Neural progenitor cell (in vitro differentiated cells): ENCODE data around the gene JAKMIP2. TPM values are rescaled to one million over a fixed set of nuclear protein-coding genes. Genes with fewer than 3 reads are reported as not detected.
"Not testable (repeated sequence)": the region's sequence is repeated elsewhere in the genome, so short reads cannot be mapped to it uniquely, and the experiment has no call there.

Source experiments
- DNase-seq: peaks from one replicate; pipeline ENCODE4 v3.0.0-alpha.2; 2016; ENCODE audit warnings: low spot score
- H2AFZ ChIP-seq: fragments of 200-600 bp; sonication (generic); replicated peaks from 2 replicates; pipeline ENCODE4 v1.6.1; 2016; ENCODE audit warnings: antibody characterized with exemption
- H3F3A ChIP-seq: fragments of 200-600 bp; sonication (generic); 2 replicates; pipeline ENCODE4 v1.6.1; 2016; ENCODE audit warnings: antibody characterized with exemption, low read depth
- H3K27ac ChIP-seq: fragments of 200-600 bp; sonication (generic); 2 replicates; pipeline ENCODE4 v1.5.1; 2016; ENCODE audit warnings: mild to moderate bottlenecking
- H3K27me3 ChIP-seq: fragments of 200-600 bp; sonication (generic); 2 replicates; pipeline ENCODE4 v1.6.1; 2016; ENCODE audit warnings: mild to moderate bottlenecking, moderate library complexity
- H3K36me3 ChIP-seq: fragments of 200-600 bp; sonication (generic); 2 replicates; pipeline ENCODE4 v1.5.1; 2016
- H3K4me1 ChIP-seq: fragments of 200-600 bp; sonication (generic); 2 replicates; pipeline ENCODE4 v1.6.1; 2016; ENCODE audit warnings: mixed run types
- H3K4me2 ChIP-seq: fragments of 200-600 bp; sonication (generic); 2 replicates; pipeline ENCODE4 v1.6.1; 2016
- H3K4me3 ChIP-seq: fragments of 200-600 bp; sonication (generic); 2 replicates; pipeline ENCODE4 v1.5.1; 2016
- H3K79me2 ChIP-seq: fragments of 200-600 bp; sonication (generic); 2 replicates; pipeline ENCODE4 v1.6.1; 2016; ENCODE audit warnings: low read depth
- H3K9ac ChIP-seq: fragments of 200-600 bp; sonication (generic); 2 replicates; pipeline ENCODE4 v1.6.1; 2016
- H3K9me3 ChIP-seq: fragments of 200-600 bp; sonication (generic); 2 replicates; pipeline ENCODE4 v1.5.1; 2016; ENCODE audit warnings: low read depth
- H4K20me1 ChIP-seq: fragments of 200-600 bp; sonication (generic); 2 replicates; pipeline ENCODE4 v1.6.1; 2016; ENCODE audit warnings: low read depth
- H3K27ac Mint-ChIP-seq: 3 replicates; pipeline ENCODE4 v1.8.0; 2021; ENCODE audit warnings: mixed read lengths
- H3K27me3 Mint-ChIP-seq: 2 replicates; pipeline ENCODE4 v1.8.0; 2022; ENCODE audit warnings: low read depth, mild to moderate bottlenecking, inconsistent platforms, moderate library complexity, mixed read lengths; ENCODE audit not compliant: insufficient read depth
- H3K36me3 Mint-ChIP-seq: 3 replicates; pipeline ENCODE4 v1.8.0; 2021; ENCODE audit warnings: mixed read lengths
- H3K4me1 Mint-ChIP-seq: 3 replicates; pipeline ENCODE4 v1.8.0; 2021; ENCODE audit warnings: mixed read lengths
- H3K4me3 Mint-ChIP-seq: 3 replicates; pipeline ENCODE4 v1.8.0; 2021; ENCODE audit warnings: mild to moderate bottlenecking, moderate library complexity, mixed read lengths
- H3K9me3 Mint-ChIP-seq: 3 replicates; pipeline ENCODE4 v1.8.0; 2020; ENCODE audit warnings: mixed read lengths
- CTCF ChIP-seq: fragments of 200-600 bp; sonication (generic); IDR thresholded peaks from 2 replicates; pipeline ENCODE4 v1.5.1; 2017; ENCODE audit warnings: antibody characterized with exemption, mild to moderate bottlenecking
- EZH2 ChIP-seq: fragments of 200-600 bp; sonication (generic); IDR thresholded peaks from 2 replicates; pipeline ENCODE4 v1.6.1; 2017; ENCODE audit warnings: antibody characterized with exemption, mild to moderate bottlenecking, moderate library complexity
- EZH2phosphoT487 ChIP-seq: fragments of 200-600 bp; sonication (generic); IDR thresholded peaks from 2 replicates; pipeline ENCODE4 v1.6.1; 2017; ENCODE audit warnings: antibody characterized with exemption
- total RNA-seq: library from RNA; depleted of rRNA; stranded (reverse); fragments of >200 nt; gene quantifications from 2 replicates; pipeline ENCODE4 v1.2.3, GENCODE V29; 2015; ENCODE audit warnings: low replicate concordance

The JAKMIP2 gene
- total RNA-seq, 1 donor from 2014 or later = 8.2 TPM

- H3K4me3 ChIP-seq = no peak overlapping the region
- Mint-ChIP-seq H3K27me3 (peaks cover 2% of the 10 kb centered on the region), H3K9me3 (no peaks in the 10 kb centered on the region), H3K27ac (no peak overlapping the region), H3K36me3 (no peaks in the 10 kb centered on the region), H3K4me1 (no peaks in the 10 kb centered on the region), H3K4me3 (no peak overlapping the region)
- no peak for DNase-seq
- no peaks in the 10 kb centered on the region for H3K27me3 ChIP-seq
- no peak for TF ChIP-seq CTCF
- no peak for TF ChIP-seq EZH2phosphoT487
- no peaks in the 10 kb centered on the region for H3K4me1 ChIP-seq
- H3K4me2 ChIP-seq = no peak overlapping the region
- no peaks in the 10 kb centered on the region for H3K9me3 ChIP-seq
- H2AFZ ChIP-seq = no peak overlapping the region
- H4K20me1 ChIP-seq = no peaks in the 10 kb centered on the region
- H3K27ac ChIP-seq = no peak overlapping the region
- H3K36me3 ChIP-seq = no peaks in the 10 kb centered on the region
- H3K79me2 ChIP-seq = no peaks in the 10 kb centered on the region
- H3F3A ChIP-seq = no peaks in the 10 kb centered on the region
- no peak overlapping the region for H3K9ac ChIP-seq
Measured at GRCh38 chr5:147826361-147826760, 43.8 kb upstream of the JAKMIP2 start.

- no peaks in the 10 kb centered on the region for H3K9me3 Mint-ChIP-seq
- H3K4me3 ChIP-seq = no peak overlapping the region
- no peak overlapping the region for H3K4me3 Mint-ChIP-seq
- TF ChIP-seq EZH2 (no peak), CTCF (peak; percentile 96), EZH2phosphoT487 (no peak)
- H4K20me1 ChIP-seq = no peaks in the 10 kb centered on the region
- H3K27me3 Mint-ChIP-seq = peaks cover 2% of the 10 kb centered on the region
- H3F3A ChIP-seq = no peaks in the 10 kb centered on the region
- no peaks in the 10 kb centered on the region for H3K4me1 ChIP-seq
- no peaks in the 10 kb centered on the region for H3K36me3 Mint-ChIP-seq
- H3K27ac ChIP-seq = no peak overlapping the region
- no peak overlapping the region for H3K27ac Mint-ChIP-seq
- H3K9me3 ChIP-seq = no peaks in the 10 kb centered on the region
- H3K4me2 ChIP-seq = no peak overlapping the region
- no peaks in the 10 kb centered on the region for H3K4me1 Mint-ChIP-seq
- DNase-seq = peak; percentile 73
- no peaks in the 10 kb centered on the region for H3K27me3 ChIP-seq
- H3K9ac ChIP-seq = no peak overlapping the region
- no peaks in the 10 kb centered on the region for H3K36me3 ChIP-seq
- no peaks in the 10 kb centered on the region for H3K79me2 ChIP-seq
- peak overlapping the region; percentile 15 for H2AFZ ChIP-seq
Measured at GRCh38 chr5:147822686-147823491, 40.4 kb upstream of the JAKMIP2 start.

GRCh38 chr5:147822222-147822621 is 39.7 kb upstream of the JAKMIP2 start:
- not testable (repeated sequence) for H3K4me3 Mint-ChIP-seq, H3K36me3 ChIP-seq, H3K27me3 Mint-ChIP-seq, H3K9me3 ChIP-seq, H3K9me3 Mint-ChIP-seq, H3F3A ChIP-seq, H3K27ac ChIP-seq, DNase-seq, H3K4me1 ChIP-seq, H3K4me2 ChIP-seq, H3K79me2 ChIP-seq, H3K27me3 ChIP-seq, H3K27ac Mint-ChIP-seq, H3K36me3 Mint-ChIP-seq, H3K4me3 ChIP-seq, H3K4me1 Mint-ChIP-seq, H3K9ac ChIP-seq, H4K20me1 ChIP-seq
- peak overlapping the region; percentile 15 for H2AFZ ChIP-seq

GRCh38 chr5:147821766-147822165 is 39.2 kb upstream of the JAKMIP2 start:
- H3K4me3 ChIP-seq = no peak overlapping the region
- Mint-ChIP-seq H3K36me3 (no peaks in the 10 kb centered on the region), H3K27me3 (no peaks in the 10 kb centered on the region), H3K27ac (no peak overlapping the region), H3K4me1 (no peaks in the 10 kb centered on the region), H3K9me3 (no peaks in the 10 kb centered on the region), H3K4me3 (no peak overlapping the region)
- H3K79me2 ChIP-seq = no peaks in the 10 kb centered on the region
- H3F3A ChIP-seq = no peaks in the 10 kb centered on the region
- no peak for DNase-seq
- H4K20me1 ChIP-seq = no peaks in the 10 kb centered on the region
- no peaks in the 10 kb centered on the region for H3K36me3 ChIP-seq
- H3K27me3 ChIP-seq = no peaks in the 10 kb centered on the region
- no peaks in the 10 kb centered on the region for H3K9me3 ChIP-seq
- H3K9ac ChIP-seq = no peak overlapping the region
- no peak overlapping the region for H3K4me2 ChIP-seq
- no peaks in the 10 kb centered on the region for H3K4me1 ChIP-seq
- no peak overlapping the region for H3K27ac ChIP-seq
- no peak overlapping the region for H2AFZ ChIP-seq
- TF ChIP-seq EZH2phosphoT487 = no peak
- no peak for TF ChIP-seq EZH2
- TF ChIP-seq CTCF = no peak
